Thyroid gland (tissue), 4 donors: ENCODE measurements around the gene IKZF2. TPM values are rescaled to one million over a fixed set of nuclear protein-coding genes. Genes with fewer than 3 reads are reported as not detected.

Source experiments
- DNase-seq, 2 donors: peaks; one replicate each; pipeline ENCODE4 v3.0.0-alpha.2; 2019
- H3K27ac ChIP-seq, 3 donors: fragments of 200-600 bp; sonication (generic); 1 replicate in 2 of 3; 2 replicates in 1 of 3; pipeline ENCODE4 v1.5.1; 2016 to 2019; ENCODE audit warnings: mild to moderate bottlenecking in 1 of 3, moderate library complexity in 1 of 3
- H3K27me3 ChIP-seq: fragments of 200-600 bp; sonication (generic); one replicate; pipeline ENCODE4 v1.5.1; 2019
- H3K36me3 ChIP-seq, 2 donors: fragments of 200-600 bp; sonication (generic); one replicate each; pipeline ENCODE4 v1.5.1; 2016 to 2019
- H3K4me1 ChIP-seq, 2 donors: fragments of 200-600 bp; sonication (generic); one replicate each; pipeline ENCODE4 v1.5.1; 2017 to 2019
- H3K4me3 ChIP-seq, 3 donors: fragments of 200-600 bp; sonication (generic); replicated peaks in 1 of 3; 1 replicate in 2 of 3; 2 replicates in 1 of 3; pipeline ENCODE4 v1.5.1; 2016; ENCODE audit warnings: mild to moderate bottlenecking in 1 of 3
- H3K9me3 ChIP-seq: fragments of 200-600 bp; sonication (generic); one replicate; pipeline ENCODE4 v1.5.1; 2017
- POLR2A ChIP-seq, 2 donors: fragments of 450-650 bp; IDR thresholded peaks; one replicate each; pipeline ENCODE4 v1.6.1; 2017; ENCODE audit warnings: antibody characterized with exemption in 2 of 2, mild to moderate bottlenecking in 2 of 2, moderate library complexity in 1 of 2
- WGBS, 2 donors: methylation state at CpG; one replicate each; pipeline ENCODE4 v1.1.5; 2017; 5-methylcytosine and 5-hydroxymethylcytosine counted together
- intact Hi-C: fragments of 100-400 bp; cut with DNase I; formaldehyde crosslinking; loops from one replicate; pipeline ENCODE4 v1.15.1; 2023
- total RNA-seq, 4 donors: library from RNA; depleted of rRNA; stranded (reverse); fragments of >200 nt; gene quantifications; one replicate each; pipeline ENCODE4 v1.2.3, GENCODE V29; 2016
- TF ChIP-seq, protein P1 (sequence below), 6 experiments: fragments of 200-600 bp in 3 of 6; fragments of 450-650 bp in 3 of 6; sonication (generic) in 3 of 6; IDR thresholded peaks; one replicate each; pipeline ENCODE4 v1.5.1; 2016 to 2019; ENCODE audit warnings: antibody characterized with exemption in 6 of 6, mild to moderate bottlenecking in 2 of 6, inconsistent platforms in 1 of 6, moderate library complexity in 1 of 6

IKZF2 gene
- total RNA-seq, 4 donors from 2014 or later, result 25.3 to 84.8 (median 47.2) TPM

- intact Hi-C loops, result no loop called here
- no peak overlapping the region for H3K27ac ChIP-seq
- TF ChIP-seq POLR2A (IDR thresholded peaks at IDR 0.05), result no peak
- no peaks in the 10 kb centered on the region for H3K27me3 ChIP-seq
- no peaks in the 10 kb centered on the region for H3K4me1 ChIP-seq
- WGBS, 2 donors, result 59 to 67% methylated on average over 3 of the region's 3 CpGs
- no peaks in the 10 kb centered on the region for H3K9me3 ChIP-seq
- no peak for DNase-seq
- H3K4me3 ChIP-seq, result no peak overlapping the region
- H3K36me3 ChIP-seq, result no peaks in the 10 kb centered on the region
These were observed 150.0 kb downstream of the IKZF2 start for GRCh38 chr2:213001297-213001910.

- 94 to 96% methylated on average over 2 of the region's 2 CpGs for WGBS, 2 donors
- no peak for DNase-seq
- no peaks in the 10 kb centered on the region for H3K27me3 ChIP-seq
- no peaks in the 10 kb centered on the region for H3K9me3 ChIP-seq
- no peaks in the 10 kb centered on the region for H3K36me3 ChIP-seq
- TF ChIP-seq, protein P1, sequence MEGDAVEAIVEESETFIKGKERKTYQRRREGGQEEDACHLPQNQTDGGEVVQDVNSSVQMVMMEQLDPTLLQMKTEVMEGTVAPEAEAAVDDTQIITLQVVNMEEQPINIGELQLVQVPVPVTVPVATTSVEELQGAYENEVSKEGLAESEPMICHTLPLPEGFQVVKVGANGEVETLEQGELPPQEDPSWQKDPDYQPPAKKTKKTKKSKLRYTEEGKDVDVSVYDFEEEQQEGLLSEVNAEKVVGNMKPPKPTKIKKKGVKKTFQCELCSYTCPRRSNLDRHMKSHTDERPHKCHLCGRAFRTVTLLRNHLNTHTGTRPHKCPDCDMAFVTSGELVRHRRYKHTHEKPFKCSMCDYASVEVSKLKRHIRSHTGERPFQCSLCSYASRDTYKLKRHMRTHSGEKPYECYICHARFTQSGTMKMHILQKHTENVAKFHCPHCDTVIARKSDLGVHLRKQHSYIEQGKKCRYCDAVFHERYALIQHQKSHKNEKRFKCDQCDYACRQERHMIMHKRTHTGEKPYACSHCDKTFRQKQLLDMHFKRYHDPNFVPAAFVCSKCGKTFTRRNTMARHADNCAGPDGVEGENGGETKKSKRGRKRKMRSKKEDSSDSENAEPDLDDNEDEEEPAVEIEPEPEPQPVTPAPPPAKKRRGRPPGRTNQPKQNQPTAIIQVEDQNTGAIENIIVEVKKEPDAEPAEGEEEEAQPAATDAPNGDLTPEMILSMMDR (IDR thresholded peaks at IDR 0.05), result no peak
- TF ChIP-seq POLR2A (IDR thresholded peaks at IDR 0.05), result no peak
- intact Hi-C loops, result no loop called here
- no peaks in the 10 kb centered on the region for H3K4me1 ChIP-seq
- no peak overlapping the region for H3K4me3 ChIP-seq
- H3K27ac ChIP-seq, result no peak overlapping the region
These were observed 152.6 kb downstream of the IKZF2 start for GRCh38 chr2:212998626-212999359.

DNA sequence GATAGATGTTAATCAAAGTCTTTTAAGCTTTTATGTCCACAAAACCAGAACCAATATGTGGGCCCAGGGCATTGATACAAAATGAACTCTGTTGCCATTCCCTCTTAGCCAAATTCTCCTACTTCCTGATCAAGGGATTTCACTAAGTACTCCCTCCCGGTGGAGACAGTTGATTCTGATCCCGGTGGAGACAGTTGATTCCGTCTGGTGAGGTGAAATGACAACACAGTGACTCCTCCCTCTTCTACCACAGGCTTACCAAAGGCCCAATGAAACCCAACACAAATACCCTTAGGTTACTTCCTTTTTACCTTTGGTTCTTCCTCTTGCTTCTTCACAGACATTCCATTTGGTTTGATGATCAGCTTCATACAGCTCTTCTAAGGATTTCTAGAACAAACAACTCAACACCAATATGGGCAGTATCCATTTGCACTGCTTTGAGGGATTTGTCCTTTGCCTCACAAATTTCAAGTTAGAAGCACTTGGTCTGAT lies 153.8 kb downstream of the IKZF2 start:
- H3K27me3 ChIP-seq, result no peaks in the 10 kb centered on the region
- H3K36me3 ChIP-seq, result no peaks in the 10 kb centered on the region
- H3K9me3 ChIP-seq, result no peaks in the 10 kb centered on the region
- no peak overlapping the region for H3K4me3 ChIP-seq
- TF ChIP-seq, protein P1 (IDR thresholded peaks at IDR 0.05), result no peak
- TF ChIP-seq POLR2A (IDR thresholded peaks at IDR 0.05), result no peak
- DNase-seq, result no peak
- 50 to 57% methylated on average over 3 of the region's 3 CpGs for WGBS, 2 donors
- H3K4me1 ChIP-seq, result no peaks in the 10 kb centered on the region
- intact Hi-C loops, result no loop called here
- H3K27ac ChIP-seq, result no peak overlapping the region

GRCh38 chr2:212995920-212996319 lies 155.5 kb downstream of the IKZF2 start:
- Histone ChIP-seq H3K27ac (no peak overlapping the region), H3K4me1 (no peaks in the 10 kb centered on the region), H3K4me3 (no peak overlapping the region), H3K36me3 (no peaks in the 10 kb centered on the region), H3K27me3 (no peaks in the 10 kb centered on the region), H3K9me3 (no peaks in the 10 kb centered on the region)
- 82 to 86% methylated on average over 2 of the region's 2 CpGs for WGBS, 2 donors
- intact Hi-C loops, result no loop called here
- TF ChIP-seq, protein P1 (IDR thresholded peaks at IDR 0.05), result no peak
- TF ChIP-seq POLR2A (IDR thresholded peaks at IDR 0.05), result no peak
- DNase-seq, result no peak

DNA sequence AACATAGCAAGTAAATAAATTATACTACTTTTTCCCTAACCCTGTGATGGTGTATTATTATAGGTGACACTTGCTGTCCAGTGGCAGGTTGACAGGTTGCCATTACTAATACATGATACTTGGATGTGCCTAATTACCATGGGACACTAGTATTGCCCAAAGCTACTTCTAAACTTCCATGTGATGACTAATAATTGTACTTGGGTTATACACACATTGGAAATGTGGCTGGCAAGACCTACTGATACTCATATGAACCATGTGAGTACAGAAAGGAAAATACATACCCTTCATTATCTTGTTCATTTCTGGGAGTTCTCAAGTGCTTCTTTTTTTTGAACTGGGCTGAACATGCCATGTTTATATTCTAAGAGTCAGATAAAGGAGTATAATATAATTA lies 156.4 kb downstream of the IKZF2 start:
- no peaks in the 10 kb centered on the region for H3K27me3 ChIP-seq
- no peaks in the 10 kb centered on the region for H3K4me1 ChIP-seq
- intact Hi-C loops, result no loop called here
- H3K4me3 ChIP-seq, result no peak overlapping the region
- H3K27ac ChIP-seq, result no peak overlapping the region
- H3K9me3 ChIP-seq, result no peaks in the 10 kb centered on the region
- H3K36me3 ChIP-seq, result no peaks in the 10 kb centered on the region
- DNase-seq, result no peak
- no peak for TF ChIP-seq POLR2A (IDR thresholded peaks at IDR 0.05)
- TF ChIP-seq, protein P1 (IDR thresholded peaks at IDR 0.05), result no peak
